ENCODE results near the gene FAM161A.

DNA sequence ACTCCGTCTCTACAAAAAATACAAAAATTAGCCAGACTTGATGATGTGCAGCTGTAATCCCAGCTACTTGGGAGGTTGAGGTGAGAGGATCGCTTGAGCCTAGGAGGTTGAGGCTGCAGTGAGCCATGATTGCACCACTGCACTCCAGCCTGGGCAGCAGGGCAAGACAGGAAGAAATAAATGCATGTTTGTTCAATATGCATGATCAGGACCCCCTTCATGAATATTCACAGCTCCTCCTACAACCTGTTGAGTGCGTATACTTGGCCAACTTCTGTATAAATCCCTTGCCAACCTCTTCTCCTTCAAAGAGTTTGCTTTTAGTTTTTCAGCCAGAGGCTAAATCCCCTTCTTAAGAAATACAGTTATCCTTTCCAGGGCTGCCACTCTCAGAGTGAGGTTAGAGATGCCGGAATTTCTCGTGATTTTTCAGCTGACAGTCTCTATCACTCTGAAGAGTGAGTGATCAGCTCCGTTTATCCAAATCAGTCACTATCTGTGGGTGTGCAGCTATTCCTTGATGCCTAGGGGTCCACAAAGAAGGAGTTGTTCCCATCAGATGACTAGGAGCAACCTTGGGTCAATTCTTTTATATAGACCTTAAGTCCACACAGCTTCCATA lies 39.2 kb downstream of the FAM161A start:
- no peak for TF ChIP-seq CTCF (IDR thresholded peaks at IDR 0.05 in 4 of 5, conservative IDR thresholded peaks at IDR 0.05 in 1 of 5)
- TF ChIP-seq POLR2A (IDR thresholded peaks at IDR 0.05) = no peak
